H4 (cell line): Measurements from ENCODE around the gene GPR78. TPM values are rescaled to one million over a fixed set of nuclear protein-coding genes. Genes with fewer than 3 reads are reported as not detected.
"Not testable (repeated sequence)": the region's sequence is repeated elsewhere in the genome, so short reads cannot be mapped to it uniquely, and the experiment has no call there.

Source experiments
- DNase-seq: peaks from one replicate; pipeline ENCODE4 v3.0.0-alpha.2; 2015; ENCODE audit warnings: low spot score
- total RNA-seq: library from RNA; depleted of rRNA; stranded (reverse); fragments of >200 nt; shearing (Covaris generic); gene quantifications from 2 replicates; pipeline ENCODE4 v1.2.3, GENCODE V29; 2014

Gene GPR78
- total RNA-seq, 1 experiment from 2014 or later = not detected

DNA sequence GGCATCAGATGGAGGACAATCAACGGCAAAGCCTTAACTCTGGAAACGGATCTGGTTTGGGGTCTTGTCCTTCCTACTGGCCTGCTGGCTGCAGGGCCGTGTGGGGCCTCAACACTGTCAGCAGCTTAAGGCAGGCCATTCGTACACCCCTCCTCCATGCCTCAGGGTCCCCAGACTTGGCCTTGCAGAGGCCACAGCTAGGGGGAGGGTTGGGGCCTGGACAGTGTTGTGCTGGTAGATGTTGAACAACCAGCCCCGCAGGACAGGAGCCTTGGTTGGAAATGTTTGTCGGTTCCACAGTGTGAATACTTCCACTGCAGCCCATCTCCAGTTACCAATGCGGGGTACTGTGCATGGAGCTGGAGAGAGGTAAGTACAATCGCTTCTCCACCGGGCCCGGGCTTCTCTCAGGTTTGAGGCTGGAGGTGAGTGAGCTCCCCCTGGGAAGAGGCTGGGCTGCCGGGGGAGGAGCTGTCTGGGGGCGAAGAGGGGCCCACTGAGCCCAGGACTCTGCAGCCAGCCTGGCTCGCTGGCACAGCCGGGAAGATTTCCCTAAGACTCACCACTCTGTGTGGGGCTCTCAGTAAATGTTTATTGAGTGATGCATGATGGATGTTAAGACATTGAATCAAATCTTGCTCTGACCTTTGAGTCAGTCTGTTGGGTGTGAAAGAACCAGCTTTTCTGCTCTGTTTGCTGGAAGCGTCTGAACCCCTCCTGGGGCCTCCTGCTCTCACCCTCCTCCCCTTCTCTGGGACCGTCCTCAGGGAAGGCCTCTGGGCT, 19.7 kb upstream of the GPR78 start:
- no peak for DNase-seq

DNA sequence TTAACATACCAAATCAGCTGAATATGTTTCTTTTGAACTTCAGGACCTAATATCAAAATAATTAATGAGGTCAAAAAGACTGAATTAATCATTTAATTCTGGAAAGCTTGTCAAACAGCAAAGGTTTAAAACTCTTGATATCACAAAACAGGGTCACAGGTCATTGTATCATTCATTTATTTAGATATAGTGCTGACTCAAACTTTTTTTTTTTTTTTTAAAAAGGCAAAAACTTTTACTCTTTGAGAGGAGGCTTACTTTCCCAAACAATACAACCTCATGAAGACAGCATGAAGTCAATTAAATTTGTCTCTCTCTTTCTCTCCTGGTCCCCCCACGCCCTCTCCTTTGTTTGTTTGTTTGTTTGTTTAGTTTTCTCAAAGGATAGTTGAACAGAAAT, 15.6 kb upstream of the GPR78 start:
- DNase-seq = no peak

DNA sequence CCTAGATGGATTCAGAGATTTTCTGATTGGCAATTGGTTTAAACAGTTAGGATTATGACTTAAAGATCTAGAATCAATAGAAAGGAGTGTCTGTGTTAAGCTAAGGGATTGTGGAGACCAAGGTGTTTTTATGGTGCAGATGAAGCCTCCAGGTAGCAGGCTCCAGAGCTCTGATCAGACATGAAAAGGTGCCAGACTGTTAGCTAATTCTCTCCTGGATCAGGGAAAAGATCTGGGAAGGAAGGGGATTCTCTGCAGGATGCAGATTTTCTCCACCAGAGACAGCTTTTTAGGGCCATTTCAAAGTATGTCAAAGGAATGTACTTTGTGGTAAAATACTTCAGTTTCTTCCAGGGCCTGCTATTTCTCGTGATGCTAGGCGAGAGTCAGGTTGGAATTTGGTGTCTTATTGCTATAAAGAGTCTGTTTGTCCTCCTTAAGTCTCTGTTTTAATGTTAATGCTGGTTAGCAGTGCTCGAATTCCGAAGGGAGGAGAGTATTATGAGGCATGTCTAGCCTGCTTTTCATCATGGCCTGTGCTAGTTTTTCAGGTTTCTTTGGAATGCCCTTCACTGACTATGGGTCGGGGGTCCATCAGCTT, 12.0 kb upstream of the GPR78 start:
- no peak for DNase-seq

DNA sequence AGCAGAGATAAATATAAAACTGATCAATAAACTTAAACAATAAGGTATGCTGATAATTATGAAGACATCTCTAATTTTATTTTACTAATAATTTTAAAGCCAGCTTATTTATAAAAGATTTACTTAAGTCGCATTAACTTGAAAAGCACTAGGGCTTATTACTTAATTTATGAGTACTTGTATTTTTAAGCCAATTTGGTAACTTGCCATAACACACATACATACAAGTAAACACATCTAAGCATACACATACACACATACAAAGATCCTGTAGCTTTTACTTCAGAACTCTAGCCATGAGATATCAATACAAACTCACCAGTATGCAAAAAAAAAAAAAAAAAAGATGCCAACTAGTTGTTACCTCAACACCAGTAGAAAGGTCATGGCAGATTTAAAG, 10.0 kb upstream of the GPR78 start:
- DNase-seq = no peak

DNA sequence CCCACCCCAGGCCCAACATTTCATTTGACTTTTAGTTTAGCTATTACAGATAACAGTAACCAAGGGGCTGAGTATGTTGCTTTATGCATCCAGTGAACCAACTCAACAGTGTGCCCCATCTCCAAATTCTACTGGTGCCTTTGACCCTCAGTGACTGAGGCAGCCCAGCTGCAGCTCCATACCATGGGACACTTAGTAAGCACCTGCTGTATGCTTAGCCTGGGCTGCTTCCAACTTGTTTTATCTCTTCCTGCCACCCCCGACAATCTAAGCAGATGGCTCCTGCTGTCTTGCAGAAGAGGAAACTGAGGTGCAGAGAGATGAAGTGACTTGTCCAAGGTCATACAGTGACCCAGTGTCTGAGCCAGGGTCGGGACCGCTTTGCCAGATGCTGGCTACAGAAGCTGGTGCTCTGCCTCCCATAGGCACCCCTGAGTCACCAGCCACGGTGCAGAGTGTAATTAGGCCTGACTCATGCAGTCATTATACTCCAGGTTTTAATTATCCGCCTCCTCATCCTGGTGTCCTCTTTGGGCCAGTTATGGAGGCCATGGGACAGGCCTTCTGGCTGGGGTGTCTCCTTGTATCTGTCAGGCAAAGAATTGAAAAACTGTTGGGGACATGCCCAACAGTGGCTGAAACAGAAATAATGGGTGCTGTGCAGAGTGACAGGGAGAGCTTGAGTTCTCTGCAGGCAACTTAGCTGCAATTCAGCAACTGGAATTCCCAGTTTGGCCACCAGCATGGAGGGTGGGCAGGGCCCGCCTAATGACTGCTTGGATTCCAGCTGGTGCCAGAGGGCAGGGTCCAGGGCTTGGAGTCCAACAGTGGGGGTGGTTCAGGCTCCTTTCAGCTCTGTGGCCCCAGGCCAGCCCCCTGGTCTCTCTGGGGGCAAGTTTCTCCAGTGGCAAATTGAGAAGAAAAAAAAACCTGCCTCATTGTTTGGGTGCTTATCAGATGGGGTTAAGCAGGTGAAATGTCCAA, 8.2 kb upstream of the GPR78 start:
- no peak for DNase-seq

DNA sequence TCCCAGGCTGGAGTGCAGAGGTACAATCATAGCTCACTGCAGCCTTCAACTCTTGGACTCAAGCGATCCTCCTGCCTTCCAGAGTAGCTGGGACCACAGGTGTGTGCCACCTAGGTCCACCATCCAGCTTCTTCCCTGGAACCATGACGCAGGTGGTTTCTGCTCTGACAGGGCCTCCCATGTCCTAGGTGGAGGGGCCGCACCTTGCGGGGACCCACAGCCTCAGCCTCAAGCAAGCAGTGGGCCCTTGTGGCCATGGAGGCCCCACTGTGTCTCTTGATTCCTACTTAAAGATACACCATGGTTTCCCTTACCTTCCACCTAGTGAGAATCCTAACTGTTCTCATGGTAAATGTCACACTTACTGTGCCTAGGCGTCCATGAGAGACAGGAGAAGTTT, 6.9 kb upstream of the GPR78 start:
- no peak for DNase-seq

DNA sequence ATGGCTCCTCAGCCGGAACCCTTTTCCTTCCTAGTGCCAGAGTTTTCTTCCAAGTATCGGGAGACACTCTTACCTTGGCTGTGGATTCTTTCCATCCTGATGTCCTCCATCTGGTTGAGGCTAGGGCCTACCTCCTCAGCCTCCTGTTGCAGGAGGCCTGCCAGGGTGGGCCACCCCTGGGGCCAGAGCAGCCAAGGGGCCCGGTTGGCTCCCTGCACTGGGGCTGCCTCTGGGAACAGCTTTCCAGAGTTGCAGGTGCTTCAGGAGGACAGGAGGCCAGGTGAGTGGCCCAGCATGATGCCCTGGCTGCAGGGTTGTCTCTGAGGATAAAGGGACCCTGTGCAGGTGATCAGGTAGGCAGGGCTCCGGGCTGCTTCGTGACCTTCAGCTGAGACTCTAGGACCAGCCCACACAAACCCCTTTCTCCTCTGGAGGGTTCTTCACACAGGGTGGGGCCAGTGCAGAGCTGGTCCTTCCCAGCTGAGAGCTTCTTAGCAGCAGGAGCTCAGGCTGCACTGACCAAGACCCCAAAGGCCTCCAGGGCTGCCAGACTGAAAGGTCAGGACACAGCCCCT, 5.3 kb upstream of the GPR78 start:
- no peak for DNase-seq

DNA sequence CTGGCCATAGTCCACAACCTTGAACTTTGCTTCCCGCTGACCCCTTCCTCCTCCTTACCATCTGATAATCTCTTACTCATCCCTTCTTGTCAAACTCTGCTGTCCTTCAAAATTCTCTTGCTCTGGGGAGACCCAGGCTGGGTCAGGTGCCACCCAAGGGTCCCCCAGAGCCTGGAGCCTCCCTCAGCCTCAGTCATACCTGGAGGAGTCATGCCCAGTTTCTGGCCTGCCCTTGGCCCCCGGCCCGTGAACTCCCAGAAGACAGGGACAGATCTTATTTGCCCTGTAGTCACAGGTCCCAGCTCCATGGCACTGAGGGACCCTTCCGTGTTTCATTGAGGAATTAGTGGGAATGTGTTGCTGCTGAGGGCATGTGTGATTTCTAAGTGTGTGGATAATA, 4.7 kb upstream of the GPR78 start:
- DNase-seq = no peak

DNA sequence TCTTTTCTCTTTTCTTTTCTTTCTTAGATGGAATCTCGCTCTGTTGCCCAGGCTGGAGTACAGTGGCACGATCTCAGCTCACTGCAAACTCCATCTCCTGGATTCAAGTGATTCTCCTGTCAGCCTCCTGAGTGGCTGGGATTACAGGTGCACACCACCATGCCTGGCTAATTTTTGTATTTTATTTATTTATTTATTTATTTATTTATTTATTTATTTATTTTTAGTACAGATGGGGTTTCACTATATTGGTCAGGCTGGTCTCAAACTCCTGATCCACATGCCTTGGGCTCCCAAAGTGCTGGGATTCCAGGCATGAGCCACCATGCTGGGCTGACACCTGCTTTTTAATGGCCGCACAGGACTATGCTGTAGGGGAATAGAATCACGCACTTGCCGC, 3.6 kb upstream of the GPR78 start:
- not testable (repeated sequence) for DNase-seq

DNA sequence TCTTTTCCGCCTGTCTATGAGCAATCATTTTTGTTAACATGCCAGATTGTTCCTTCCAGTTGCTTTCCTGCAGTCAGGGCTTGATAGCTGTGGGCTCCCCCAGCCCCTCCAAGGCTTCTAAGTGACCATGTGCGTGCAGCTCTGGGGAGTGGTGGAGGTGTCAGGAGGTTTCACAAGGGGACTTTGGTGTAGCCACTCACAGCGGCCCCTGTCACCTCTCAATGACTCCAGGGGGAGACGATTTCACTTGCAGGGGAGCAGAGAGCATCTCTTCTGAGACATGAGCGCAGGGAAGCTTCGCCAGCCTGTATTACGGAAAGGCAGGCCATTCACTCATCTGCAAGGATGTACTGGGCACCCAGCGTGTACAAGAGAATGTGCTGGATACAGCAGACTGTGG, 3.1 kb upstream of the GPR78 start:
- no peak for DNase-seq

DNA sequence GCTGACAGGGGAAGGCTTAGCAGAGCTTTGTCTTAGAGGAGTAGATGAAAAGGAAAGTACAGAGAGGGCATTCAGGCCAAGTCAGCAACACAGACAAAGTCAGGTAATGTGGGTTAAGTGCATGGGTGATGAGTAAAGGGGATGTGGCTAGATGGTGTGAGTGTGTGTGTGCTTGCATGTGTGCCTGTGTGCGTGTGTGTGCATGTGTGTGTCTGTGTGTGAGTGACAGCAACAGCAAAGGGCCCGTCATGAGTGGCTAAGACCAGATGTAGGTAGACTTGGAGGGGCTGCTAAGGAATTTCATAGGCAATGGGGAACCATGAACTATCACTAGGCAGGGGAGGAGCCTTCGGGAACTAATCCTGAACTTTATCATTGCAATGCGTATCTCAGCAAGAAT, 2.2 kb upstream of the GPR78 start:
- no peak for DNase-seq

DNA sequence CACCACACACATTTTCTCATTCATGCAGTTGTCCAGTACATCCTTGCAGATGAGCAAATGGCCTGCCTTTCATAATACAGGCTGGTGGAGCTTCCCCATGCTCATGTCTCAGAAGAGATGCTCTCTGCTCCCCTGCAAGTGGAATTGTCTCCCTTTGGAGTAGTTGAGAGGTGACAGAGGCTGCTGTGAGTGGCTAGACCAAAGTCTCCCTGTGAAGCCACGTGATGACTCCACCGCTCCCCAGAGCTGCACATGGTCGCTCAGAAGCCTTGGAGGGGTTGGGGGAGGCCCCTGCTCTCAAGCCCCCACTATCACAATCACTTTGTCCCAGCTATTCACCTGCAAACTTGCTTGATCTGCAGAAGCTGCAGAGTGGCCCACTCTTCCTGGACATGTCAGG, 1.5 kb upstream of the GPR78 start:
- DNase-seq = no peak

DNA sequence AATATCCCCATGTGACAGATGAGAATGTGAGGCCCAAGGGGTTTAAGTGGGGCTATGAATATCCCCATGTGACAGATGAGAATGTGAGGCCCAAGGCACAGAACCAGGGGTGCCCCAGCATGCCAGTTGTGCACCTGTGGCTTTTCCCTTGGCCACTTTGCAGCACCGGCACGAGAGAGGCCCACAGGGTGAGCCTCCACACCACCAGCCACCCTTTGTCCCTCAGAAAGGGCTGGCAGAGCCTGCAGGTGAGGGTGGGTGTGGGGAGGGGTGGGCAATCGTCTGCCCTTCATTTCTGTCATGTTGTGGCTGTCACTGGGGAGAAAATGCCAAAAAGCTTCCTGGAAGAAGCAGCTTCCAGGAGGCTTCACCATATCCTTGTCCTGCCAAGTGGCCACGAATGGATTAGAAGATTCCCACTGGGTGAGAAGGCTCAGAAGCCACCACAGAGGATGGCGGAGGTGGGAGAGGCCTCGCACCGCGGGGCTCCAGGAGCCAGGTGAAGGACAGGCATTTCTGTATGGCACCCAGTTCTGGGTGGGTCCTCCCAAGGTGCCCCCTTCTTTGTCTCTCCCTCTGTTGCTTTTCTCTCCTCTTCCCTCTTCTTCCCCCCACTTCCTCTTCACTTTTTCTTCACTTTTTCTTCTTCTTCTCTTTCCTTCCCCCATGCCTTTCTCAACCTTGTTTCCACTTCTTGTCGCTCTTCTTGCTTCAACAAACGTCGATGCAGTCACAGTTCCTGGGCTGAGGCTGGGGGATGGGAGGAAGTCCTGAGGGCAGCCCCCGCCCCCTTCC, 469 bp upstream of the GPR78 start:
- no peak for DNase-seq

DNA sequence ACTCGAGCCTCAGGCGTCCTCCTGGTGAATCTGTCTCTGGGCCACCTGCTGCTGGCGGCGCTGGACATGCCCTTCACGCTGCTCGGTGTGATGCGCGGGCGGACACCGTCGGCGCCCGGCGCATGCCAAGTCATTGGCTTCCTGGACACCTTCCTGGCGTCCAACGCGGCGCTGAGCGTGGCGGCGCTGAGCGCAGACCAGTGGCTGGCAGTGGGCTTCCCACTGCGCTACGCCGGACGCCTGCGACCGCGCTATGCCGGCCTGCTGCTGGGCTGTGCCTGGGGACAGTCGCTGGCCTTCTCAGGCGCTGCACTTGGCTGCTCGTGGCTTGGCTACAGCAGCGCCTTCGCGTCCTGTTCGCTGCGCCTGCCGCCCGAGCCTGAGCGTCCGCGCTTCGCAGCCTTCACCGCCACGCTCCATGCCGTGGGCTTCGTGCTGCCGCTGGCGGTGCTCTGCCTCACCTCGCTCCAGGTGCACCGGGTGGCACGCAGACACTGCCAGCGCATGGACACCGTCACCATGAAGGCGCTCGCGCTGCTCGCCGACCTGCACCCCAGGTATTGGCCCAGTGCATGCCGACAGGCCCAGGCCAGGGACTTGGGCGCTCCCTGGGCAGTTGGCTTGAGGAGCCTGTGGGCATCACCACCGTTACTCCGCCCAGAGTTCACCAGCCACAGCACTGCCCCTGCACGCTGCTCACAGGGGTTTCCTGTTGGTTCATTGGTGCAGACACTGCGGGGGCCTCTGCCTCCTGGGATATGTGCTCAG, 1.1 kb downstream of the GPR78 start:
- no peak for DNase-seq

DNA sequence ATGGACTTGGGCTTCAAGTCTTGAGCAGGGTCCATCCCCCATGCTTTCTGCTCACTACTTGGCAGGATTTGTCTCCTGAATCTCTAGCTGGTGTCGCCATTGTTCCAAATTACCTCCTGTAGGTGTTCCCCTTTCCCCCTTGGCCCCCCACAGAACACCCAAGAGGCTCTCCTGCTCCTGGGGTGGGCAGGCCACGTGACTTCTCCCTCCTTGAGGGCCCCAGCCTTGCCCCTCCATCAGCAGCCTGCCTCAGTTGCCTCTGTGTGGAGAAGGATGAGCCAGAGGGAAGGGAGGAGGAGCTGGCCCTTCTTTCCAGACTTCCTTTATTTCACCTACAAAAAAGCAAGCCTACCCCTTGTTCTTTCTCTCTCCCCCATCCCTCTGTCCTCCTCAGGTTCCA, 1.8 kb downstream of the GPR78 start:
- DNase-seq = no peak

DNA sequence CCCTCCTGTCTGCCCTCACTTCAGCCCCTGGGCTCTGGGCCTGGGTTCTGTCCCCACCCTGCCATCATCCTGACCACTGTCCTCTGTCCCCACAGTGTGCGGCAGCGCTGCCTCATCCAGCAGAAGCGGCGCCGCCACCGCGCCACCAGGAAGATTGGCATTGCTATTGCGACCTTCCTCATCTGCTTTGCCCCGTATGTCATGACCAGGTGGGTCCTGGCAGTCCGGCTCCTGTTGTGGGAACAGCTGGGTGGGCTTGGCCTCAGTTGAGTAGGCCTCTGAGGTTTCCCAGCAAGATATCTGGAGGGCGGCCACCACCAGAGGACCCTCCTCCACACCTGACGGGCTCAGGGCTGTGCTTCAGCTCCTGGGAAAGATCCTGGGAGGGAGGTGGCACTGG, 2.2 kb downstream of the GPR78 start:
- DNase-seq = no peak

DNA sequence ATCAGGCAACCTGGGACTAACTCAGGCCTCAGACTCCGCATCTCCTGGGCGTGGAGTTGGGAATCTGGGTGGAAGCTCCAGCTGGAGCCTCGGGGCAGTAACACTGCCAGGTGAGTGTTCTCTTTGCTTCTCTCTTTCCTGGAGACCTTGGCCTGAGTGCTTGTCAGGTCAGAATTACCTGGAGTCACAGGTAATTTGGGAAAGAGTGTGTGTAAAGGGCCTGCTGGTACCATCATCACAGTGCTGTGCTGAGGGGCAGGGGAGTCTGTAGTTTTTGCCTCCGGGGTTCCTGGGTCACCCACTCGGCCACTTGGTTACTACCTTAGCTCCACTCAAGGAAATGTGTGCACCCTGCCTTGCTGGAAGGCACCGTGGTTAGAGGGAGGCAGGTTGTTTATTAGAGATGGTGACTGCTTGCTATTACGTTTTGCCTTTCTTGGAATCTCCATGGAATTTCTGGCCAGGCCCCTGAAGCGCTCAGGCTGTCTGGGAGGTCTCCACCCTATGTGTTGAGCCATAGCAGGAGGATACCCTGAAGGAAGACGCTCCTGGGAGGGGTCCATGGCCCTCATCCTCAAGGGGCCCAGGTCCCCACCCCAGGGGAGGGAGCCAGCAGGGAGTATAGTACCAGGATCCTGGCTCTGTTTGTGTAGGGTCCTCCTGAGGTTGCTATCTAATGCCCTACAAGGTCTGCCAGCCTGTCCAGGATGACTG, 2.9 kb downstream of the GPR78 start:
- DNase-seq = no peak

DNA sequence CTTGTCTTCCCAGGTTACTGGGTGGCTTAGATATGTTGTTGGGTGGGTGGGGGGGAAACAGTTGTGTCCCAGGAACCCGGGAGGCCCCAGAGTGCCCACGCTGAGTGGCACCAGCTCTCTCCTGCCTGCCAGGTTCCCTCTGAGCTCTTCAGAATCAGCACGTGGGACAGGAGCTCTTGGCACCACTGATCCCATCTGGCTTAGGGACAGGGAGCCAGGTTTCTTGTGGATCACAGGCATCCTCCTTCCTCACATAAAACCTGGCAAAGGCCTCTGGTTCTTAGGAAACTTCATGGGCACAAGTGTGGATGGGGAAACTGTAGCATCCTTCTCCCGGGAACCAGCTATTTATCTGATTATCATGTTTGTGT, 3.4 kb downstream of the GPR78 start:
- no peak for DNase-seq

DNA sequence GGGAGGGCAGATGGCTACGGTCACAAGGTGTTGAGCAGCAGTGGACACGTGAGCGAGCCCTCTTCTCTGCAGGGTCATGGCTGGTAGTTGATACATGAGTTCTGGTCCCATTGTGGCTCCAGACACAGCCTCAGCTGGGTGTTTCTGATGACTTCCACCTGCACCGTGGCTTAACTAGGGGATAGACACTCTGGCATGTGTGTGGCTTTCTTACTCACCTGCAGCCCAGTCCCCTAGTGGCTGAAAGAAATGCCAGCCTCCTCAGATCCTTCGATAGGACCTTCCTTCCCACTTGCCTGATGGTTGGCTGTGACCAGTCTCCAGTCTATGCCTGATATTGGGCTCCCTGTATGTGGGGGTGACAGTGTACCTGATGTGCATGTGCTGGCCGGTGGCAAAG, 5.0 kb downstream of the GPR78 start:
- DNase-seq = no peak

DNA sequence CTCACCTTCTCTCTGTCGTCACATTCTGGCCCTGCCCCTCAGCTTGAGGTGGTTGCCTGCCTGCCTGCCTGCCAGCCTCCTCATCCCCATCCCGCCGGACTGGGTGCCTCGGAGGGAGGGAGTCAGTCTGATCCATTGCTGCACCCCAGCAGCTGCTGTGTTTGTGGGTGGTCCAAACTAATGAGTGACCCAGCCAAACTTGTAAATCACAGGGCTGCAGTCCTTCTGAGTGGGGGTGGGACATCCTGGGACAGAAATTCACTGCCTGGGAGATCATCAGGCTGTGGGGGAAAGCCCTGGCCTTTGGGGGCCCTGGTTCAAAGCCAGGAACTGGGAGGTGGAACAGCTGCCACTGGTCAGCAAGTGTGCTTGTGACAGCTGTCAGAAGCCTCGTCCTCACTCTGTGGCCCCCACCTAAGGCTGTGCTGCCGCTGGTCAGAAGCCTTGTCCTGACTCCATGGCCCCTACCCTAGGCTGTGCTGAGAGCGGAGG, 5.6 kb downstream of the GPR78 start:
- no peak for DNase-seq
